HepG2 (cell line): ENCODE data around the gene BMP2. TPM values are rescaled to one million over a fixed set of nuclear protein-coding genes. Genes with fewer than 3 reads are reported as not detected.
A peak's percentile ranks its signal among the peaks of the same experiment; 100 is the strongest.

Experiments
- ATAC-seq: fragments of 200-7000 bp; cut with Tn5 transposase; 3 replicates; pipeline ENCODE4 v1.9.1; 2020; ENCODE audit warnings: mild to moderate bottlenecking, moderate library complexity
- BruUV-seq: library from RNA; stranded (reverse); fragments of 400-500 nt; replicated peaks from 2 replicates; lab custom pipeline; 2021; lab: Mats Ljungman, UMichigan
- CTCF ChIA-PET: fragments of 300-600 bp; formaldehyde crosslinking; extraction: SDS; loops from one replicate; lab custom pipeline; 2021; ENCODE audit warnings: low total read pairs, inconsistent platforms, low intra/inter-chr PET ratio; lab: Yijun Ruan, JAX
- POLR2A ChIA-PET: fragments of 350-600 bp; sonication (Branson Sonifier 250); formaldehyde crosslinking; loops from one replicate; lab custom pipeline; 2020; ENCODE audit warnings: antibody characterized with exemption, inconsistent platforms; lab: Yijun Ruan, JAX
- DNase-seq: peaks from one replicate; pipeline ENCODE4 v3.0.0-alpha.2; 2015; ENCODE audit warnings: low spot score
- FAIRE-seq: peaks from 3 replicates; lab custom pipeline; 2011; peaks lifted over from hg19 to GRCh38; lab: Jason Lieb, UNC
- H2AFZ ChIP-seq: one replicate; pipeline ENCODE4 v1.6.1; 2011; ENCODE audit warnings: low read length, inconsistent platforms
- H3K27ac ChIP-seq: fragments of 300-600 bp; 3 replicates; pipeline ENCODE4 v1.8.0; 2011; ENCODE audit warnings: mixed run types, mild to moderate bottlenecking, mixed read lengths, low read length, inconsistent platforms; ENCODE audit not compliant: insufficient read depth; ENCODE audit errors: extremely low read length
- H3K27me3 ChIP-seq, 2 experiments: fragments of 200-600 bp in 1 of 2; 2 replicates in 1 of 2; 3 replicates in 1 of 2; pipeline versions ENCODE4 v1.6.0 to v1.8.0; 2011; ENCODE audit warnings: low read length in 2 of 2, mild to moderate bottlenecking in 2 of 2, moderate library complexity in 2 of 2, inconsistent platforms in 1 of 2; ENCODE audit not compliant: insufficient read depth in 2 of 2, control insufficient read depth in 1 of 2
- H3K36me3 ChIP-seq, 2 experiments: fragments of 200-600 bp in 1 of 2; replicated peaks in 1 of 2; 2 replicates in 1 of 2; 3 replicates in 1 of 2; pipeline versions ENCODE4 v1.5.1 to v1.8.0; 2011; ENCODE audit warnings: low read length in 2 of 2, inconsistent platforms in 1 of 2; ENCODE audit not compliant: insufficient read depth in 2 of 2, control insufficient read depth in 1 of 2
- H3K4me1 ChIP-seq: 2 replicates; pipeline ENCODE4 v1.5.1; 2012; ENCODE audit warnings: low read length, inconsistent platforms; ENCODE audit not compliant: insufficient read depth
- H3K4me2 ChIP-seq: 2 replicates; pipeline ENCODE4 v1.6.0; 2011; ENCODE audit warnings: low read depth, low read length, inconsistent platforms
- H3K4me3 ChIP-seq, 3 experiments: fragments of 200-600 bp in 1 of 3; sonication (generic), shearing (Covaris generic) in 1 of 3; replicated peaks in 1 of 3; 2 replicates each; pipeline ENCODE4 v1.5.1; 2011 to 2016; ENCODE audit warnings: low read length in 3 of 3, inconsistent platforms in 2 of 3, low read depth in 2 of 3, mild to moderate bottlenecking in 2 of 3, control low read depth in 1 of 3, mixed read lengths in 1 of 3; ENCODE audit not compliant: insufficient read depth in 1 of 3
- H3K79me2 ChIP-seq: one replicate; pipeline ENCODE4 v1.6.1; 2011; ENCODE audit warnings: low read length, inconsistent platforms; ENCODE audit not compliant: insufficient read depth
- H3K9ac ChIP-seq: 2 replicates; pipeline ENCODE4 v1.6.0; 2011; ENCODE audit warnings: mild to moderate bottlenecking, low read depth, low read length, inconsistent platforms; ENCODE audit not compliant: insufficient read depth
- H3K9me3 ChIP-seq: 2 replicates; pipeline ENCODE4 v1.5.1; 2012; ENCODE audit warnings: mild to moderate bottlenecking, low read length
- H4K20me1 ChIP-seq: 2 replicates; pipeline ENCODE4 v1.6.0; 2011; ENCODE audit warnings: inconsistent platforms, mild to moderate bottlenecking, low read length, moderate library complexity; ENCODE audit not compliant: insufficient read depth
- FOSL2 ChIP-seq: sonication (generic); formaldehyde crosslinking; IDR thresholded peaks from 2 replicates; pipeline ENCODE4 v1.4.0; 2020; ENCODE audit warnings: missing genetic modification reagents
- KLF16 ChIP-seq, 2 experiments: sonication (generic) in 1 of 2; formaldehyde crosslinking in 1 of 2; IDR thresholded peaks; 2 replicates each; pipeline versions ENCODE4 v1.6.1 to v1.8.0; 2016 to 2023; ENCODE audit warnings: missing genetic modification reagents in 2 of 2, missing compliant biosample characterization in 1 of 2
- MAFK ChIP-seq, 2 experiments: IDR thresholded peaks in 1 of 2; conservative IDR thresholded peaks in 1 of 2; 2 replicates each; pipeline ENCODE4 v1.6.1; 2011; ENCODE audit warnings: improper control_type of control experiment in 2 of 2, low read length in 2 of 2
- TEAD3 ChIP-seq: optimal IDR thresholded peaks from 2 replicates; pipeline ENCODE3; 2016; ENCODE audit warnings: borderline replicate concordance
- WGBS: methylation state at CpG from one replicate; pipeline ENCODE4 v1.1.6; 2017; ENCODE audit warnings: low lambda C conversion rate; 5-methylcytosine and 5-hydroxymethylcytosine counted together
- in situ Hi-C: cut with HindIII; loops from 2 replicates; pipeline ENCODE4 v1.10.0; 2017; ENCODE audit warnings: low pct_unique_long_range_greater_than_20kb; ENCODE audit not compliant: extremely low pct_ligation_motif_present
- intact Hi-C: fragments of 100-400 bp; cut with micrococcal nuclease; formaldehyde crosslinking; loops from one replicate; pipeline ENCODE4 v1.10.0; 2022; ENCODE audit not compliant: unreplicated experiment
- polyA plus RNA-seq, 8 experiments: library from polyadenylated mRNA; depleted of rRNA in 3 of 8; stranded (reverse) in 7 of 8; unstranded in 1 of 8; fragments of >200 nt; fragmentation: Illumina TruSeq in 4 of 8; extraction: Trizol in 4 of 8; gene quantifications; 2 replicates each; pipeline versions ENCODE4 v1.2.1 to v1.2.3, GENCODE V29; 2011 to 2016; ENCODE audit warnings: low read depth in 4 of 8, missing spikeins in 1 of 8, mixed read lengths in 1 of 8; ENCODE audit not compliant: insufficient read depth in 1 of 8
- total RNA-seq, 5 experiments: library from RNA; depleted of rRNA; stranded (reverse); fragments of >200 nt; fragmentation: Illumina TruSeq; extraction: Trizol; gene quantifications; 2 replicates each; pipeline ENCODE4 v1.2.3, GENCODE V29; 2016; ENCODE audit warnings: low read depth in 1 of 5
- TF ChIP-seq, protein P1 (sequence below): sonication (generic); formaldehyde crosslinking; IDR thresholded peaks from 2 replicates; pipeline ENCODE4 v1.4.0; 2020; ENCODE audit warnings: missing genetic modification reagents, borderline replicate concordance

The BMP2 gene
- total and polyA plus RNA-seq, 2 of the 13 experiments (the other 11 are each of a cell fraction or from before 2014, with no cell fraction given) = 0.02 to 0.03 TPM

GRCh38 chr20:6718662-6719368 is 48.7 kb upstream of the BMP2 start:
- no peaks in the 10 kb centered on the region for H4K20me1 ChIP-seq
- TF ChIP-seq FOSL2 (CRISPR knock-in tag) (0 out of 2 replicates have a peak, but pooled peaks have one; percentile 31), MAFK (conservative IDR thresholded peaks at IDR 0.05 in 1 of 2, IDR thresholded peaks at IDR 0.05 in 1 of 2; ENCODE audit: low read length in 2 of 2) (0 out of 4 replicates have a peak, but pooled peaks of 1 of the 2 experiments have one; percentile 3), KLF16 (CRISPR knock-in tag; IDR thresholded peaks at IDR 0.05) (no peak), TEAD3 (CRISPR knock-in tag) (peak; percentile 10)
- TF ChIP-seq, protein P1, sequence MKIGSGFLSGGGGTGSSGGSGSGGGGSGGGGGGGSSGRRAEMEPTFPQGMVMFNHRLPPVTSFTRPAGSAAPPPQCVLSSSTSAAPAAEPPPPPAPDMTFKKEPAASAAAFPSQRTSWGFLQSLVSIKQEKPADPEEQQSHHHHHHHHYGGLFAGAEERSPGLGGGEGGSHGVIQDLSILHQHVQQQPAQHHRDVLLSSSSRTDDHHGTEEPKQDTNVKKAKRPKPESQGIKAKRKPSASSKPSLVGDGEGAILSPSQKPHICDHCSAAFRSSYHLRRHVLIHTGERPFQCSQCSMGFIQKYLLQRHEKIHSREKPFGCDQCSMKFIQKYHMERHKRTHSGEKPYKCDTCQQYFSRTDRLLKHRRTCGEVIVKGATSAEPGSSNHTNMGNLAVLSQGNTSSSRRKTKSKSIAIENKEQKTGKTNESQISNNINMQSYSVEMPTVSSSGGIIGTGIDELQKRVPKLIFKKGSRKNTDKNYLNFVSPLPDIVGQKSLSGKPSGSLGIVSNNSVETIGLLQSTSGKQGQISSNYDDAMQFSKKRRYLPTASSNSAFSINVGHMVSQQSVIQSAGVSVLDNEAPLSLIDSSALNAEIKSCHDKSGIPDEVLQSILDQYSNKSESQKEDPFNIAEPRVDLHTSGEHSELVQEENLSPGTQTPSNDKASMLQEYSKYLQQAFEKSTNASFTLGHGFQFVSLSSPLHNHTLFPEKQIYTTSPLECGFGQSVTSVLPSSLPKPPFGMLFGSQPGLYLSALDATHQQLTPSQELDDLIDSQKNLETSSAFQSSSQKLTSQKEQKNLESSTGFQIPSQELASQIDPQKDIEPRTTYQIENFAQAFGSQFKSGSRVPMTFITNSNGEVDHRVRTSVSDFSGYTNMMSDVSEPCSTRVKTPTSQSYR (CRISPR knock-in tag) = peak; percentile 57; the same call in 1 of the 2 replicates
- no peak overlapping the region for H2AFZ ChIP-seq
- no peaks in the 10 kb centered on the region for H3K4me1 ChIP-seq
- no peak overlapping the region for H3K9ac ChIP-seq
- 26% methylated on average over 7 of the region's 7 CpGs for WGBS
- H3K27me3 ChIP-seq = no peaks in the 10 kb centered on the region
- CTCF ChIA-PET = no interaction called here
- 0 out of 2 replicates have a peak, but pooled peaks cover 3% of the 10 kb centered on the region for H3K9me3 ChIP-seq
- POLR2A ChIA-PET = no interaction called here
- intact Hi-C loops = no loop called here
- no peak overlapping the region for H3K4me3 ChIP-seq
- H3K27ac ChIP-seq = no peak overlapping the region
- no peak overlapping the region for H3K4me2 ChIP-seq
- H3K36me3 ChIP-seq = no peaks in the 10 kb centered on the region
- no peaks in the 10 kb centered on the region for H3K79me2 ChIP-seq
- DNase-seq (no peak), FAIRE-seq (no peak), ATAC-seq (no peak)
- BruUV-seq = no TSS peak
- in situ Hi-C loops = no loop called here
